HG02588 (cell line): ENCODE measurements around the gene BGLAP.
A peak's percentile ranks its signal among the peaks of the same experiment; 100 is the strongest.
"Not testable (repeated sequence)": the region's sequence is repeated elsewhere in the genome, so short reads cannot be mapped to it uniquely, and the experiment has no call there.

Experiments used
- ATAC-seq: cut with Tn5 transposase; IDR thresholded peaks from one replicate; pipeline ENCODE4 v1.9.1; 2021; ENCODE audit warnings: mild to moderate bottlenecking, moderate library complexity; ENCODE audit not compliant: unreplicated experiment

BGLAP gene

GRCh38 chr1:156241926-156242325, at the start of gene BGLAP:
BGLAP (plus strand) TSS chr1:156242184; CDS start chr1:156242232, 48 bp downstream.
- ATAC-seq: no peak

- ATAC-seq: no peak
Measured at GRCh38 chr1:156193208-156193487, 48.8 kb upstream of the BGLAP start.

- ATAC-seq: peak; percentile 95
Measured at GRCh38 chr1:156193488-156194299, 48.3 kb upstream of the BGLAP start, which contains the start of gene SLC25A44. SLC25A44 (plus strand) TSS chr1:156194104; CDS start chr1:156199848, 5,744 bp downstream.

DNA sequence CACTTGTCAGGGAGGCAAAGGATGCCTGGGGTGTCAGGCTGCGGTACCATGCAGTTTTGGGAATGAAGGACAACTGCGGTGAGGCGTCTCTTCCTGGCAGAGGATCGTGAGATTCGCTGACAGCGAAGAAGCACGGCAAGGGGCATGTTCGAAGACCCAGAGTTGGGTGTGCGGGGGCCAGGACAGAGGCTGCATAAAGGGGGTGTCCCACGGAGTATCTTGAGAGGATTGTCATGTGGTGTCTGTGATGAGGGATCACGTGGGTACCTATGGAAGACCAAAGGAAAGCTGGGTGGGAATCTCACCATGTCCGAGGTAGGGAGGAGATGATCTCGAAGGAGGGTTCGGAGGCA, 47.7 kb upstream of the BGLAP start:
- peak; percentile 8 for ATAC-seq

DNA sequence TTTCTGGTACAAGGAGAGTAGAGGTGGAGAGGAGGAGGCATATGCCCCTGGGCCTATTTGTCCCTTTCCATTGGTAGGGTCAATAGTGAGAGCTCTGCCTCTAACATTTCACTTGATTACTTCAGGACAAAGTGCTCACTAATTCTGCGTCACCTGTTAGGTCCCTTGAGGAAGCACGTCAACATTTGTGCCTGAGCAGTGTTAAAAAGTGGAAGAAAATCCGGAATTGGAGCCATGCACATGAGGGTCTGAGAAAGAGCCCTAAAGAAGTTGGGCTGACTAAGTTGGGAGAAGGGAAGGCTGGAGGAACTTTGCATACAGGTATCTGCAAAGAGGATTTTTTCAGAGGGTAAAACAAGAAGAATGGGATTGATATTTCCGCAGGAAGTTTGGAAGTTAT, 46.1 kb upstream of the BGLAP start:
- ATAC-seq: no peak

- ATAC-seq: no peak
Measured at GRCh38 chr1:156196445-156196844, 45.5 kb upstream of the BGLAP start.

DNA sequence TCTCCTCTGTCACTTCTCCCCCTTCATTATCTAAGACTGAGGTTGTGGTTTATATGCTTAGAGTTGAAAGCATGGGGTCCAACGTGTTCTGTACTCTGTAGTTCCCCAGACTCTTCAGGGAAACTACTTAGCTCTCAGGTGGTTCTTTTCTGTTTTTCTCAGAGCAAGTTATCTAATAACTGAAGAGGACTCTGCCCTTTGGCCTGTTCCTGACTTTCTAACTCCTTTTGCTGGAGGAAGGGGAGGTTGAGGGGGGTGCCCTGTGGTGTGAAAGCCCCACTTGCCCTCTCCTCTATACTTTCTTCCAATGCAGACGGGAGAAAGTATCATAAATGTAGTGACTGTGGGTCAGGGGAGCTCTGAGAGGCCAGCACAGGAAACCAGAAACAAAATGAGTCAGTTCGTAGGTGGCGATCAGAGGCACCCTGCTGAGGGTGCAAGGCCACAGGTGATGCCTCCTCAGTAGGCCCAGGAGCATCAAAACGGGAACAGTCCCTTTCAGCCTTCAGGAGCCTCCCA, 43.1 kb upstream of the BGLAP start:
- ATAC-seq: no peak

- no peak for ATAC-seq
Measured at GRCh38 chr1:156200044-156200443, 41.9 kb upstream of the BGLAP start.

DNA sequence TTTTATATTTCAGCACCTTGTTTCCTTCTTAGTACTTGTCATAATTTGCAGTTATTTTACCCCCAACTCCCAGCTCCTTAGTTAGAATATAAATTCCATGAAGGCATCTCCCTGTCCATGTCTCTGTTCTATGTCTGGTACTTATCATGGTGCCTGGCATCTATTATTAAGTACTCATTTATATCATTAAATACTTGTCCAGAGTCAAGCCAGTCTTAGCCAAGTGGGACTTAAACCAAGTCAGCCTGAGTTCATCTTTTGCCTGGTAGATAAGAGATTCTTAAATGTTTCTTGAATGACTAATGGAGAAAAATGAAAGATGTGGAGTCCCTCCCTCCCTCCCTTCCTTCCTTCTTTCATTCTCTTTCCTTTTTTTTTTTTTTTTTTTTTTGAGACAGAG, 38.7 kb upstream of the BGLAP start:
- no peak for ATAC-seq

- no peak for ATAC-seq
Measured at GRCh38 chr1:156204686-156205085, 37.3 kb upstream of the BGLAP start.

GRCh38 chr1:156211243-156211642, 30.7 kb upstream of the BGLAP start:
- ATAC-seq: no peak

DNA sequence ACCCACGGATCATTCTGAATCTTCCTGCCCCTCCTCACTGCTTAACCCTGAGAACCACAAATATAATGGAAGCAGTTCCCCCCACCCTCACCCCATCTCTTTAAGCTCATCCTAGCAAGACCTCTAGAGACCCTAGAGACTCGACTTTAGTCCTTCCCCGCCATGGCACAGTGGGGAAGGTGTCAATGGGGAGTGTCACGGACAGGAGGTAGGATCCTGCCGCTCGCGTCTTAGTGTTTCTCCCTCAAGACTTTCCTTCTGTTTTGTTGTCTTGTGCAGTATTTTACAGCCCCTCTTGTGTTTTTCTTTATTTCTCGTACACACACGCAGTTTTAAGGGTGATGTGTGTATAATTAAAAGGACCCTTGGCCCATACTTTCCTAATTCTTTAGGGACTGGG, 29.9 kb upstream of the BGLAP start:
- no peak for ATAC-seq

DNA sequence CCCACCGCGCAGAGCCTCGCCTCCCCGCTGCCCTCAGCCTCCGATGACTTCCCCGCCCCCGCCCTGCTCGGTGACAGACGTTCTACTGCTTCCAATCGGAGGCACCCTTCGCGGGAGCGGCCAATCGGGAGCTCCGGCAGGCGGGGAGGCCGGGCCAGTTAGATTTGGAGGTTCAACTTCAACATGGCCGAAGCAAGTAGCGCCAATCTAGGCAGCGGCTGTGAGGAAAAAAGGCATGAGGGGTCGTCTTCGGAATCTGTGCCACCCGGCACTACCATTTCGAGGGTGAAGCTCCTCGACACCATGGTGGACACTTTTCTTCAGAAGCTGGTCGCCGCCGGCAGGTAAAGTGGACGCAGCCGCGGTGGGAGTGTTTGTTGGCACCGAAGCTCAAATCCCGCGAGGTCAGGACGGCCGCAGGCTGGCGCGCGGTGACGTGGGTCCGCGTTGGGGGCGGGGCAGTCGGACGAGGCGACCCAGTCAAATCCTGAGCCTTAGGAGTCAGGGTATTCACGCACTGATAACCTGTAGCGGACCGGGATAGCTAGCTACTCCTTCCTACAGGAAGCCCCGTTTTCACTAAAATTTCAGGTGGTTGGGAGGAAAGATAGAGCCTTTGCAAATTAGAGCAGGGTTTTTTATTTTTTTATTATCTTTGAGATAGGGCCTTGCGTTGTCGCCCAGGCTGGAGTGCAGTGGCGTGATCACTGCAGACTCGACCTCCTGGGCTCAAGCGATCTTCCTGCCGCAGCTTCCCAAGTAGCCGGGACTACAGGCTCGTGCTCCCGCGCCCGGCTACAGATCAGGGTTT, 28.9 kb upstream of the BGLAP start, which contains the start of gene PMF1:
TSS of gene PMF1 (plus strand) at position 175 of the 811 bp plus-strand sequence. CDS start at position 184, 9 bp downstream.
- ATAC-seq: peak; percentile 88

- ATAC-seq: no peak
Measured at GRCh38 chr1:156213644-156213966, 28.4 kb upstream of the BGLAP start.

- ATAC-seq: no peak
Measured at GRCh38 chr1:156214024-156214748, 27.8 kb upstream of the BGLAP start.

- ATAC-seq: not testable (repeated sequence)
Measured at GRCh38 chr1:156216361-156217086, 25.5 kb upstream of the BGLAP start.

DNA sequence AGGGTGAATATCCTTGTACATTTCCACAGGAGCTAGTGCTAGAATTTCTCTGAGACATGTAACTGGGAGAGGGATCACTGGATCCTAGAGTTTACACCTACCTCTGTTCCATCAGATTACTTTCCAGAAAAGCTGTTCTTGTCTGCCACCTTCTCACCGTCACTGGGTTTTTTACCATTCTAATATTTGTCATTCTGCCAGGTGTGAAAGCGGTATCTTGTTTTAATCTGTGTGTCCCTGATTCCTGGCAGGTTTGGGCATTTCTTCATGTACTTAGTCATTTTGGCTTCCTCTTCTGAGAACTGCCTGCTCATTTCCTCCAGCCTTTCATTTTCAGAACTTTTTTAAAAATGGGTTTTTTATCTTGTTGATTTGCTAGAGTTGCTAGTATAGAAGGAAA, 24.1 kb upstream of the BGLAP start:
- ATAC-seq: no peak

DNA sequence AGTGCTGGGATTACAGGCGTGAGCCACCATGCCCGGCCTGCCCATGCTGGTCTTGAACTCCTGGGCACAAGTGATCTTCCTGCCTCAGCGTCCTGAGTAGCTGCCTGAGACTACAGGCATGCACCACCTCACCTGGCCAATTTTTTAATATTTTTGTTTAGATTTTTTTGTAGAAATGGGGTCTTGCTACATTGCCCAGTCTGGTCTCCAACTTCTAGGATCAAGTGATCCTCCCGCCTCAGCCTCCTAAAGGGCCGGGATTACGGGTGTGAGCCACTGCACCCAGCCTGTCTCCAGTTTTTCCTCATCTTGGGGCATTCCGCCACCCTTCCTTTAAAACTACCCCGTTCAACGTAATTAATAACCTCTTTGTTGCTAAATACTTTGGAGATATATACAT, 21.8 kb upstream of the BGLAP start:
- no peak for ATAC-seq

GRCh38 chr1:156221986-156222692, 19.8 kb upstream of the BGLAP start:
- no peak for ATAC-seq

- no peak for ATAC-seq
Measured at GRCh38 chr1:156225677-156226014, 16.3 kb upstream of the BGLAP start.
